ENCODE measurements around the gene HELZ. TPM values are rescaled to one million over a fixed set of nuclear protein-coding genes. Genes with fewer than 3 reads are reported as not detected.

Gene HELZ
- total RNA-seq, 1 donor from 2014 or later, result 51.1 TPM

GRCh38 chr17:67072885-67073284 is 172.1 kb downstream of the HELZ start:
- FAIRE-seq, result no peak
- no peak for DNase-seq (ENCODE audit: low read depth)
- Histone ChIP-seq H3K36me3 (ENCODE audit: control insufficient read depth, insufficient read depth, low read length) (no peaks in the 10 kb centered on the region), H3K27me3 (ENCODE audit: control insufficient read depth, insufficient read depth, low read length) (no peaks in the 10 kb centered on the region), H3K4me3 (ENCODE audit: low read depth, low read length) (no peak overlapping the region)
- no peak for TF ChIP-seq CTCF (IDR thresholded peaks at IDR 0.05; ENCODE audit: insufficient read depth, low read length, severe bottlenecking)

- TF ChIP-seq CTCF (IDR thresholded peaks at IDR 0.05; ENCODE audit: insufficient read depth, low read length, severe bottlenecking), result no peak
- FAIRE-seq (no peak), DNase-seq (ENCODE audit: low read depth) (peak; percentile 54)
- Histone ChIP-seq H3K4me3 (ENCODE audit: low read depth, low read length) (no peak overlapping the region), H3K27me3 (ENCODE audit: control insufficient read depth, insufficient read depth, low read length) (no peaks in the 10 kb centered on the region), H3K36me3 (ENCODE audit: control insufficient read depth, insufficient read depth, low read length) (no peaks in the 10 kb centered on the region)
Measured at GRCh38 chr17:67071595-67071994, 173.4 kb downstream of the HELZ start.

GRCh38 chr17:67069603-67070136 is 175.3 kb downstream of the HELZ start:
- H3K36me3 ChIP-seq (ENCODE audit: control insufficient read depth, insufficient read depth, low read length), result no peaks in the 10 kb centered on the region
- no peak overlapping the region for H3K4me3 ChIP-seq (ENCODE audit: low read depth, low read length)
- DNase-seq (ENCODE audit: low read depth) (no peak), FAIRE-seq (no peak)
- TF ChIP-seq CTCF (IDR thresholded peaks at IDR 0.05; ENCODE audit: insufficient read depth, low read length, severe bottlenecking), result no peak
- no peaks in the 10 kb centered on the region for H3K27me3 ChIP-seq (ENCODE audit: control insufficient read depth, insufficient read depth, low read length)

- Histone ChIP-seq H3K36me3 (ENCODE audit: control insufficient read depth, insufficient read depth, low read length) (no peaks in the 10 kb centered on the region), H3K27me3 (ENCODE audit: control insufficient read depth, insufficient read depth, low read length) (no peaks in the 10 kb centered on the region), H3K4me3 (ENCODE audit: low read depth, low read length) (no peak overlapping the region)
- TF ChIP-seq CTCF (IDR thresholded peaks at IDR 0.05; ENCODE audit: insufficient read depth, low read length, severe bottlenecking), result no peak
- no peak for DNase-seq (ENCODE audit: low read depth)
- FAIRE-seq, result no peak
Measured at GRCh38 chr17:67068999-67069398, 176.0 kb downstream of the HELZ start.

GRCh38 chr17:67067571-67068482 is 177.2 kb downstream of the HELZ start:
- no peak overlapping the region for H3K4me3 ChIP-seq (ENCODE audit: low read depth, low read length)
- H3K27me3 ChIP-seq (ENCODE audit: control insufficient read depth, insufficient read depth, low read length), result no peaks in the 10 kb centered on the region
- no peak for FAIRE-seq
- no peak for TF ChIP-seq CTCF (IDR thresholded peaks at IDR 0.05; ENCODE audit: insufficient read depth, low read length, severe bottlenecking)
- DNase-seq (ENCODE audit: low read depth), result no peak
- no peaks in the 10 kb centered on the region for H3K36me3 ChIP-seq (ENCODE audit: control insufficient read depth, insufficient read depth, low read length)

All from bronchial epithelial cell (primary cell).